GM19397 (cell line): Measurements from ENCODE around the gene QRICH1.
A peak's percentile ranks its signal among the peaks of the same experiment; 100 is the strongest.

Source experiments
- ATAC-seq: cut with Tn5 transposase; IDR thresholded peaks from one replicate; pipeline ENCODE4 v1.9.1; 2021; ENCODE audit warnings: mild to moderate bottlenecking, moderate library complexity; ENCODE audit not compliant: unreplicated experiment

Gene QRICH1

GRCh38 chr3:49001155-49001554 is 92.7 kb downstream of the QRICH1 start:
- no peak for ATAC-seq

GRCh38 chr3:48999085-48999858 is 94.6 kb downstream of the QRICH1 start:
- ATAC-seq, result no peak

- ATAC-seq, result no peak
These were observed 95.9 kb downstream of the QRICH1 start for GRCh38 chr3:48997714-48998637.

GRCh38 chr3:48997102-48997635 is 96.7 kb downstream of the QRICH1 start:
- ATAC-seq, result no peak

- ATAC-seq, result no peak
These were observed 97.2 kb downstream of the QRICH1 start for GRCh38 chr3:48996640-48997039.

GRCh38 chr3:48993834-48994233 is 100.0 kb downstream of the QRICH1 start:
- ATAC-seq, result no peak

- ATAC-seq, result no peak
These were observed 101.9 kb downstream of the QRICH1 start for GRCh38 chr3:48991851-48992545.

GRCh38 chr3:48990636-48991469 is 103.0 kb downstream of the QRICH1 start:
- ATAC-seq, result peak; percentile 7

GRCh38 chr3:48989796-48990635 is 103.9 kb downstream of the QRICH1 start, which contains the start of gene P4HTM:
Gene P4HTM (plus strand): TSS chr3:48990241. CDS start chr3:48990257, 16 bp downstream.
- ATAC-seq, result peak; percentile 62

GRCh38 chr3:48989126-48989795 is 104.6 kb downstream of the QRICH1 start:
- no peak for ATAC-seq

- no peak for ATAC-seq
These were observed 108.0 kb downstream of the QRICH1 start for GRCh38 chr3:48985831-48986376.

GRCh38 chr3:48984663-48985062 is 109.2 kb downstream of the QRICH1 start:
- ATAC-seq, result no peak

GRCh38 chr3:48983096-48983495 is 110.8 kb downstream of the QRICH1 start:
- ATAC-seq, result no peak

- ATAC-seq, result no peak
These were observed 111.2 kb downstream of the QRICH1 start for GRCh38 chr3:48982686-48983085.

- ATAC-seq, result no peak
These were observed 111.9 kb downstream of the QRICH1 start for GRCh38 chr3:48982016-48982415.

- ATAC-seq, result no peak
These were observed 113.6 kb downstream of the QRICH1 start for GRCh38 chr3:48980295-48980694.
